HepG2 (cell line): Measurements from ENCODE around the gene ZNF454. TPM values are rescaled to one million over a fixed set of nuclear protein-coding genes. Genes with fewer than 3 reads are reported as not detected.

Experiments used
- CSRNP1 ChIP-seq: sonication (generic); formaldehyde crosslinking; IDR thresholded peaks from 2 replicates; pipeline ENCODE4 v1.8.1; 2023; ENCODE audit warnings: mild to moderate bottlenecking, missing genetic modification reagents
- DNMT3B ChIP-seq: conservative IDR thresholded peaks from 2 replicates; pipeline ENCODE4 v1.6.1; 2016; ENCODE audit warnings: missing biosample characterization, control low read depth
- DZIP1 ChIP-seq: sonication (generic); formaldehyde crosslinking; IDR thresholded peaks from 2 replicates; pipeline ENCODE4 v1.5.0; 2020; ENCODE audit warnings: mild to moderate bottlenecking, missing genetic modification reagents
- GPBP1L1 ChIP-seq: sonication (generic); formaldehyde crosslinking; IDR thresholded peaks from 2 replicates; pipeline ENCODE4 v1.5.0; 2020; ENCODE audit warnings: mild to moderate bottlenecking, missing genetic modification reagents
- HIVEP1 ChIP-seq: sonication (generic); formaldehyde crosslinking; IDR thresholded peaks from 2 replicates; pipeline ENCODE4 v1.4.0; 2020; ENCODE audit warnings: mild to moderate bottlenecking, missing genetic modification reagents
- KDM5B ChIP-seq: sonication (generic); formaldehyde crosslinking; IDR thresholded peaks from 2 replicates; pipeline ENCODE4 v1.4.0; 2020; ENCODE audit warnings: missing genetic modification reagents, mild to moderate bottlenecking, borderline replicate concordance
- PAF1 ChIP-seq: IDR thresholded peaks from 2 replicates; pipeline ENCODE4 v1.6.1; 2016; ENCODE audit warnings: missing genetic modification reagents, missing compliant biosample characterization
- RXRB ChIP-seq: IDR thresholded peaks from 2 replicates; pipeline ENCODE4 v1.6.1; 2016; ENCODE audit warnings: borderline replicate concordance, missing genetic modification reagents, missing compliant biosample characterization
- ZNF142 ChIP-seq: sonication (generic); formaldehyde crosslinking; IDR thresholded peaks from 2 replicates; pipeline ENCODE4 v1.4.0; 2020; ENCODE audit warnings: missing genetic modification reagents
- ZNF451 ChIP-seq: sonication (generic); formaldehyde crosslinking; IDR thresholded peaks from 2 replicates; pipeline ENCODE4 v1.5.0; 2020; ENCODE audit warnings: mild to moderate bottlenecking, missing genetic modification reagents
- ZNF576 ChIP-seq: sonication (generic); formaldehyde crosslinking; IDR thresholded peaks from 2 replicates; pipeline ENCODE4 v1.4.0; 2020; ENCODE audit warnings: mild to moderate bottlenecking, missing genetic modification reagents
- ZNF768 ChIP-seq: sonication (generic); formaldehyde crosslinking; IDR thresholded peaks from 2 replicates; pipeline ENCODE4 v1.4.0; 2020; ENCODE audit warnings: missing genetic modification reagents
- polyA plus RNA-seq, 8 experiments: library from polyadenylated mRNA; depleted of rRNA in 3 of 8; stranded (reverse) in 7 of 8; unstranded in 1 of 8; fragments of >200 nt; fragmentation: Illumina TruSeq in 4 of 8; extraction: Trizol in 4 of 8; gene quantifications; 2 replicates each; pipeline versions ENCODE4 v1.2.1 to v1.2.3, GENCODE V29; 2011 to 2016; ENCODE audit warnings: low read depth in 4 of 8, missing spikeins in 1 of 8, mixed read lengths in 1 of 8; ENCODE audit not compliant: insufficient read depth in 1 of 8
- total RNA-seq, 5 experiments: library from RNA; depleted of rRNA; stranded (reverse); fragments of >200 nt; fragmentation: Illumina TruSeq; extraction: Trizol; gene quantifications; 2 replicates each; pipeline ENCODE4 v1.2.3, GENCODE V29; 2016; ENCODE audit warnings: low read depth in 1 of 5

Gene ZNF454
- total and polyA plus RNA-seq, 2 of the 13 experiments (the other 11 are each of a cell fraction or from before 2014, with no cell fraction given), result 0.16 TPM; not detected in 1

GRCh38 chr5:178895615-178896571 is 45.1 kb upstream of the ZNF454 start, which contains the start of gene ZFP2 (continued):
- TF ChIP-seq GPBP1L1 (CRISPR knock-in tag) (no peak), ZNF451 (CRISPR knock-in tag) (no peak), DZIP1 (no peak), ZNF576 (CRISPR knock-in tag) (no peak), PAF1 (CRISPR knock-in tag) (no peak), HIVEP1 (CRISPR knock-in tag) (no peak), DNMT3B (CRISPR knock-in tag) (no peak), ZNF768 (CRISPR knock-in tag) (peak; percentile 21; the same call in 1 of the 2 replicates), CSRNP1 (no peak), KDM5B (no peak), ZNF142 (CRISPR knock-in tag) (peak; percentile 54; the same call in 1 of the 2 replicates), RXRB (no peak)
